Tibial nerve (tissue), 4 donors: Measurements from ENCODE around the gene NKD1. TPM values are rescaled to one million over a fixed set of nuclear protein-coding genes. Genes with fewer than 3 reads are reported as not detected.

ENCODE experiments used
- DNase-seq, 2 donors: peaks; one replicate each; pipeline ENCODE4 v3.0.0-alpha.2; 2019; ENCODE audit warnings: low spot score in 2 of 2
- H3K27ac ChIP-seq, 4 donors: fragments of 200-600 bp; sonication (generic) in 3 of 4; one replicate each; pipeline ENCODE4 v1.5.1; 2017 to 2019; ENCODE audit warnings: mild to moderate bottlenecking in 1 of 4
- H3K27me3 ChIP-seq, 2 donors: fragments of 200-600 bp; sonication (generic) in 1 of 2; one replicate each; pipeline versions ENCODE4 v1.5.1 to v1.6.0; 2017 to 2019
- H3K36me3 ChIP-seq, 3 donors: fragments of 200-600 bp; sonication (generic); one replicate each; pipeline ENCODE4 v1.5.1; 2018 to 2019
- H3K4me1 ChIP-seq, 4 donors: fragments of 200-600 bp; sonication (generic) in 3 of 4; one replicate each; pipeline ENCODE4 v1.5.1; 2017 to 2019
- H3K4me3 ChIP-seq, 4 donors: fragments of 200-600 bp; sonication (generic) in 3 of 4; one replicate each; pipeline ENCODE4 v1.5.1; 2017 to 2019; ENCODE audit warnings: mild to moderate bottlenecking in 1 of 4, moderate library complexity in 1 of 4
- H3K9me3 ChIP-seq, 4 donors: fragments of 200-600 bp; sonication (generic) in 3 of 4; one replicate each; pipeline ENCODE4 v1.5.1; 2017 to 2019
- CTCF ChIP-seq, 5 experiments: fragments of 200-600 bp in 3 of 5; fragments of 450-650 bp in 2 of 5; sonication (generic) in 3 of 5; IDR thresholded peaks; one replicate each; pipeline ENCODE4 v1.5.1; 2016 to 2019; ENCODE audit warnings: antibody characterized with exemption in 5 of 5, mild to moderate bottlenecking in 3 of 5, moderate library complexity in 2 of 5
- EP300 ChIP-seq, 2 donors: sonication (generic); formaldehyde crosslinking; IDR thresholded peaks; one replicate each; pipeline ENCODE4 v1.6.1; 2017; ENCODE audit warnings: antibody characterized with exemption in 2 of 2, mild to moderate bottlenecking in 1 of 2
- POLR2A ChIP-seq, 2 donors: fragments of 450-650 bp; IDR thresholded peaks; one replicate each; pipeline ENCODE4 v1.6.1; 2017; ENCODE audit warnings: antibody characterized with exemption in 2 of 2, mild to moderate bottlenecking in 2 of 2, moderate library complexity in 2 of 2
- WGBS, 2 donors: methylation state at CpG; one replicate each; pipeline ENCODE4 v1.1.5; 2018; 5-methylcytosine and 5-hydroxymethylcytosine counted together
- total RNA-seq, 4 donors: library from RNA; depleted of rRNA; stranded (reverse); fragments of >200 nt; gene quantifications; one replicate each; pipeline ENCODE4 v1.1.0, GENCODE V29; 2016

The NKD1 gene
- total RNA-seq, 4 donors from 2014 or later: 20.1 to 92.4 (median 43.1) TPM

GRCh38 chr16:50559804-50560514 is 11.8 kb downstream of the NKD1 start:
- H3K4me3 ChIP-seq: no peak overlapping the region
- TF ChIP-seq POLR2A (IDR thresholded peaks at IDR 0.05): peak in 1 of 2 donors; percentile 10
- no peak for TF ChIP-seq CTCF (IDR thresholded peaks at IDR 0.05)
- peak in 1 of 2 donors; percentile 80 for TF ChIP-seq EP300 (IDR thresholded peaks at IDR 0.05)
- peaks cover 0 to 23% (median 2%) of the 10 kb centered on the region in 4 donors for H3K4me1 ChIP-seq
- peaks cover 0 to 20% (median 0%) of the 10 kb centered on the region in 3 donors for H3K36me3 ChIP-seq
- 44 to 50% methylated on average over 13 of the region's 13 CpGs for WGBS, 2 donors
- no peak for DNase-seq
- peak overlapping the region in 3 of 4 donors; percentile 8 to 83 (median 59) for H3K27ac ChIP-seq
- peaks cover 0 to 16% (median 0%) of the 10 kb centered on the region in 4 donors for H3K9me3 ChIP-seq
- H3K27me3 ChIP-seq: no peaks in the 10 kb centered on the region

- peak overlapping the region in 1 of 4 donors; percentile 52 for H3K27ac ChIP-seq
- peaks cover 0 to 23% (median 0%) of the 10 kb centered on the region in 4 donors for H3K4me1 ChIP-seq
- peaks cover 0 to 20% (median 0%) of the 10 kb centered on the region in 3 donors for H3K36me3 ChIP-seq
- WGBS, 2 donors: 89 to 91% methylated on average over 4 of the region's 4 CpGs
- H3K4me3 ChIP-seq: no peak overlapping the region
- no peaks in the 10 kb centered on the region for H3K27me3 ChIP-seq
- TF ChIP-seq POLR2A (IDR thresholded peaks at IDR 0.05) (no peak), CTCF (IDR thresholded peaks at IDR 0.05) (no peak)
- peaks cover 0 to 16% (median 0%) of the 10 kb centered on the region in 4 donors for H3K9me3 ChIP-seq
- DNase-seq: no peak
Measured at GRCh38 chr16:50560903-50561863, 13.0 kb downstream of the NKD1 start.

DNA sequence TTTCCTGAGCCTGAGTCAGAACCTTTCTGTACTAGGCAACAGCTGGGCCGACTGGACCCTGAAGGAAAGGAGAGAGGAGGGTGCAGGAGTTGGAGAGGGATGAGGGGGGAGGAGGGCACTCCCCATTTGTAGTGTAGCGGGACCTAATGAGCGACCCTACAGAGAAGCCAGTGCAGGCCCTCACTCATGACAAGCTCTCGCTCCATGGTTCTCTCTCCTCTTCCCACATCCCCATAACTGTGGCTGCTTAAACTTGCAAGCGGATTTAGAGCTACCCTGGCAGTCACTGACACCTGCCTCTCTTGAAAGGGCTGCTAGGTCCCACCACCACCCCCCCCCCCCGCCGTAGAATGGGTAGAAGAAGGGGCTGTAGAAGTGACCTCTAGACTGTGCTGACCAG is 14.5 kb downstream of the NKD1 start:
- no peaks in the 10 kb centered on the region for H3K27me3 ChIP-seq
- peaks cover 0 to 36% (median 2%) of the 10 kb centered on the region in 4 donors for H3K4me1 ChIP-seq
- H3K4me3 ChIP-seq: no peak overlapping the region
- DNase-seq: no peak
- H3K36me3 ChIP-seq: peaks cover 0 to 20% (median 0%) of the 10 kb centered on the region in 3 donors
- peaks cover 0 to 8% (median 0%) of the 10 kb centered on the region in 4 donors for H3K9me3 ChIP-seq
- H3K27ac ChIP-seq: peak overlapping the region in 1 of 4 donors; percentile 4
- 83 to 85% methylated on average over 7 of the region's 7 CpGs for WGBS, 2 donors
- TF ChIP-seq EP300 (IDR thresholded peaks at IDR 0.05): no peak
- TF ChIP-seq CTCF (IDR thresholded peaks at IDR 0.05): no peak
- no peak for TF ChIP-seq POLR2A (IDR thresholded peaks at IDR 0.05)

DNA sequence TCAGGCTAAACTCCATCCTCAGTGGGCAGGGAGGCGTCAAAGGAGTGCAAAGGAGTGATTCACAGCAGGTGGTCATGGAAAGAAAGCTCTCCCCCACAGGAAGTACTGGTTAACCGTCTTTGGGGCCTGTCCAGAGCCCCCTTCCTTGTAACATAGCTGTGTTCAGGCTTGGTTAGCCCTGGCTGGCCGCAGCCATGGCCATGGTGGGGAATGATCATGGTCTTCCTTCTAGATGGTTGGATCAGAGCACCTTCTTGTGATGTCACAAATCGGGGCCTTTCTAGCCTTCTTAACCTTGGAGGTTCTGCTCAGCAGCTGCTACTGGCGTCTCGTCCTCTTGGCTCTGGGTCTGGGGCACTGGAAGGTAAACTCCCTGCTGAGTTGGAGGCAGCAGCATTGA is 15.8 kb downstream of the NKD1 start:
- H3K36me3 ChIP-seq: peaks cover 0 to 20% (median 0%) of the 10 kb centered on the region in 3 donors
- H3K4me3 ChIP-seq: no peak overlapping the region
- no peak for TF ChIP-seq EP300 (IDR thresholded peaks at IDR 0.05)
- TF ChIP-seq POLR2A (IDR thresholded peaks at IDR 0.05): no peak
- TF ChIP-seq CTCF (IDR thresholded peaks at IDR 0.05): no peak
- peak overlapping the region in 1 of 4 donors; percentile 56 for H3K27ac ChIP-seq
- peaks cover 0 to 47% (median 4%) of the 10 kb centered on the region in 4 donors for H3K4me1 ChIP-seq
- WGBS, 2 donors: 70 to 78% methylated on average over 6 of the region's 6 CpGs
- H3K27me3 ChIP-seq: no peaks in the 10 kb centered on the region
- no peak for DNase-seq
- peaks cover 0 to 8% (median 0%) of the 10 kb centered on the region in 4 donors for H3K9me3 ChIP-seq
